GM18505 (cell line): Measurements from ENCODE around the gene ADORA2B.

Source experiments
- ATAC-seq: cut with Tn5 transposase; IDR thresholded peaks from one replicate; pipeline ENCODE4 v1.9.1; 2021; ENCODE audit not compliant: unreplicated experiment
- POLR2A ChIP-seq: IDR thresholded peaks from 4 replicates; pipeline ENCODE4 v1.6.1; 2011; ENCODE audit warnings: borderline replicate concordance; ENCODE audit not compliant: insufficient read depth, insufficient read length; ENCODE audit errors: extremely low read depth

ADORA2B gene

GRCh38 chr17:15952048-15952532, 7.2 kb downstream of the ADORA2B start:
- no peak for TF ChIP-seq POLR2A
- no peak for ATAC-seq

DNA sequence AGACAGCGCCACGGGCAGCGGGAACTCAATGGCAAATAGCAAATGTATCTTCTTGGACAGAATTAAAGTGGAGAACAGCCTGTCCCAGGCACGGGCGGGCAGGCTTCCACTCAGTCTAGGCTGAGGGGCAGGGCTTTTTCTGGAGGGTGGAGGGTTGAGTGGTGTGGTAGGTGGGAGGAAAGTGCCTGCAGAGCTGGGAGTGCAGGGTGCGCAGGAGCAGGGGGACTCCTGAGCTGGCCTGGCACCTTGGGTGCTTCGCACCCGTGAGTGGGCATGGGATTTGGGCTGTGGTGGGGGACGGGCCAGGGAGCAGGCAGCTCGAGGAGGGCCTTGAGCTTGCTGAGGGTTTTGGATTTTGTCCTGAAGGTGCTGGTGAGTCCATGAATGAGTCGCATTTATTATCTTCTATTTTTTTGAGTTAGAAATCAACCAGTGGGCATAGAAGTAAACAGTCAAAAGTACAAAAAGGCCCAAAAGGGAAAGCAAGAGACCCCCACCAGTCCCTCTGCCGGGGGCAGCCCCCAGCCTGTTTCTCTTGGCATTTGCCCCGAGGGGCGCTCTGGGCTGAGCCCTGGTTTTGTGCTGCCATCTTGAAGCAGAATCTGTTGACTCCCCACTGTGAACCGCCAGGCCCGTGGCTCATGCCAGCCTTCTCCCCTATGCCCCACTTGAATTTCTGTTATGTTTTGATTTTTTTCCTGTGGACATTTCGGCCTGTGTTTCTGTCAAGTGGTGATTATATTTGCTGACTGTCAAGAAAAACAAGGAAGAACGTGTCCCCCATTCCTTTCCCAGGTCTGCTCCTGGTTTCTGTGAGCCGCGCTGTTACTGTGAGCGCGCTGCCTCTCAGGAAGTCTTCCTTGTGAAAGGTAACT, 8.2 kb downstream of the ADORA2B start:
- no peak for ATAC-seq
- TF ChIP-seq POLR2A = no peak

DNA sequence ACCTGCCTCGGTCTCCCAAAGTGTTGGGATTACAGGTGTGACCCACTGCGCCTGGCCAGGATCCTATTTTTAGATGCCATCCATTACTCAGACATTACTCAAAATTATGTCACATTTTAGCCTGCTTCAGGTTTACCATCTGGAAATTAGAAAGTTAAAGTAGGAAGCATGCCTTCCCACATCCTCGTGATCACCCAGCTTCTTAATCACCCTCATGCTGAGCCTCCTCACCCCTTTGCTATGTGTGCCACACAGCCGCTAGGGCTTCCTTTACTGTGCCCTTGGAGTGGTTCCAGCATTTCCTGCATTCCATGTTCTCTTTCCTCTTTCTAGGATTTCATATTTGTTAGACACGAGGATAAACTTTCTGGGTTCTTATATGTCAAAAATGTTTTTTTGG, 9.3 kb downstream of the ADORA2B start:
- no peak for TF ChIP-seq POLR2A
- no peak for ATAC-seq

- no peak for TF ChIP-seq POLR2A
- no peak for ATAC-seq
Measured at GRCh38 chr17:15955793-15956541, 11.0 kb downstream of the ADORA2B start.

GRCh38 chr17:15957206-15957605, 12.3 kb downstream of the ADORA2B start:
- no peak for TF ChIP-seq POLR2A
- no peak for ATAC-seq

DNA sequence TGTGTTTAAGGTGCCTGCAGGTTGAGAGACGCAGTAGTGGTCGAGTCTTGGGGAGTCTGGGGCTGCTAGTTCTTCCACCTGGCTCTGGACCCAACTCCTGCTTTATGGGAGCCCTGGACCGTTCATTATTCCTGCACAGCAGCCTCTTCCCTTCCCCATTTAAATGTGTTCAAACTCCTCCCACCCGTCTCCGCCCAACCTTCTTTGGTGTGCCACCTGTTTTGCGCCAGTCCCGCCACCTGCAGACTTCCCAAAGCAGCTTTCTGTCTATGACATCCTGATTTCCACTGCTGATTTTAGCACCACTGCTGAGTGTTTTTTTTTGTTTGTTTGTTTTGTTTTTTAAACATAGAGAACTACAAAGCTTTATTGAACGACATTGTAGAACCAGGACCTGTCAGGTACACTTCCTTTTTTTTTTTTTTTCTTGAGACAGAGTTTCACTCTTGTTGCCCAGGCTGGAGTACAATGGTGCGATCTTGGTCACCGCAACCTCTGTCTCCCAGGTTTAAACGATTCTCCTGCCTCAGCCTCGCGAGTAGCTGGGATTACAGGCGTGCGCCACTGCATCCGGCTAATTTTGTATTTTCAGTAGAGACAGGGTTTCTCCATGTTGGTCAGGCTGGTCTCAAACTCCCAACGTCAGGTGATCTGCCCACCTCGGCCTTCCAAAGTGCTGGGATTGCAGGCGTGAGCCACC, 12.8 kb downstream of the ADORA2B start:
- ATAC-seq = no peak
- no peak for TF ChIP-seq POLR2A

DNA sequence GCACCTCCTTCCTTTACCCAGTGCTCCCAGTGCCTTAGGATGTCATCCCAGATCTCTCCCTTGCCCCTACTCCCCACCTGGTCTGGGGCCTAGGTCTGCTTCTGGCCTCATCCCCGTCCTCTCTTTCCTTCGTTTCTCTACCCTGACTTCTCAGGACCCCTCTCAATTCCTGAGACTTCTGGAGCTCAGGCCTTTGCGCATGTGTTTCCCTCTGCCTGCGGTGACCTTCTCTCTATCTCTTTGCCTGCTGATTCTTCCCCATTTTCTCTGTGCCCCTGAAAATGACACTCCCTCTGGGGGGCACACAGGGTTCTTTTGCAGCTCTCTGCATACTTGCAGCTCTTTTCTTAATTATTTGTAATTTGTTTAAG, 13.5 kb downstream of the ADORA2B start:
- no peak for TF ChIP-seq POLR2A
- no peak for ATAC-seq

DNA sequence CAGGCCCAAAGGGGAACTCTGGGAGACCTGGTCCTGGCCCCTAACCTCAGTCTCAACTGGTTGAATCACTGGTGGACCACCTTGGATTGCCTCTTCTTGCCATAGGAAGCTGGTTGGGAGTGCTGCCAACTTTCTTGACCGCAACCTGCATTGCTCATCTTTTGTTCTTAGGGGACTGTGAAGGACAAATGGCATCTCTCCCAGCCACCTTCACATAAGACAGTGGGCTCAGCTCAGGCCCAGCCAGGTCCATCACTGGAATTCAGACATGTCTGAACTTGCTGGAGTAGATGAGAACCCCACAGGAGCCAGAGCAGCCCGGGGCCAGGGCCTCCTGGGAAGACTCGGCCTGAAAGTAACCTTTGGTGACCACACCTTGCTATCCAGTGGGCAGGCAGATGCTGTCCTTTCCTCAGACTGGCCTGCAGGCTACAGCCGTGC, 18.8 kb downstream of the ADORA2B start:
- ATAC-seq = no peak

DNA sequence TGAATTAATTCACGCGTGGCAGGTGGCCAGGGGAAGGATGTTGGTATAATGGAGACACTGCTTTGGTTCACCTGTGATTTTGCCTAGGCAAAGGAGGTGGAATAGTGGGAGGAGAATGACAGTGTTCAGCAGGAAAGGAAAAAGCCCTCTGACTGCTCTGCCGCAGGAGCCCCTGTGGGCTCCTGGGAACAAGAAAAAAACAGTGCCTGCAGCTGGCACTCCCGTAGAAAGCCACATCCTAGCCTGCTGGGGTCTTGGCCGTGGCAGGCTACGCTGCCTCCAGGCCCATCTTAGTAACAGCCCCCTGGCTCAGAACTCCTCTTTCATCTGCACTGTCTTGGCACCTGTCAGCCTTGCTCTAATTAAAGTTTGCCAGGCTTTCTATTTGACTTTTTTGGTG, 20.6 kb downstream of the ADORA2B start:
- ATAC-seq = no peak
- TF ChIP-seq POLR2A = no peak

More for the DNA sequence above, 18.8 kb downstream of the ADORA2B start:
- no peak for TF ChIP-seq POLR2A

- ATAC-seq = no peak
- TF ChIP-seq POLR2A = no peak
Measured at GRCh38 chr17:15966183-15966878, 21.4 kb downstream of the ADORA2B start.

DNA sequence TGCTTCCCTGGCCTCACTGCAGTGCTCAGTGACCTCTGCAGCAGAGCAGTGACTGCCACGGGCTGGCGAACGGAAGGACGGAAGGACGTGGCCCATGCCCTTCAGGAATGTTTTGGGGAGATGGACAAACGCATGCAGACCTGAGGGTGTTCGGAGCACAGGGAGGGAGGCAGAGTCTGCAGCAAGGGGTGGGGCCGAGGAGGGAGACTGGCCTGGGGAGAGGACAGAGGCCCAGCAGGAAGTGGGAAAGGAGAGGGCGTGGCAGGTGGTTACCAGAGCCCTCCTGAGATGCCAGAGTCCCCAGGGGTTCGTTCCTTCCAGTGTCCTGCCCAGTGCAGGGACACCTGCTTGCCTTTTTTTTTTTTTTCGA, 21.9 kb downstream of the ADORA2B start:
- ATAC-seq = no peak
- TF ChIP-seq POLR2A = no peak

DNA sequence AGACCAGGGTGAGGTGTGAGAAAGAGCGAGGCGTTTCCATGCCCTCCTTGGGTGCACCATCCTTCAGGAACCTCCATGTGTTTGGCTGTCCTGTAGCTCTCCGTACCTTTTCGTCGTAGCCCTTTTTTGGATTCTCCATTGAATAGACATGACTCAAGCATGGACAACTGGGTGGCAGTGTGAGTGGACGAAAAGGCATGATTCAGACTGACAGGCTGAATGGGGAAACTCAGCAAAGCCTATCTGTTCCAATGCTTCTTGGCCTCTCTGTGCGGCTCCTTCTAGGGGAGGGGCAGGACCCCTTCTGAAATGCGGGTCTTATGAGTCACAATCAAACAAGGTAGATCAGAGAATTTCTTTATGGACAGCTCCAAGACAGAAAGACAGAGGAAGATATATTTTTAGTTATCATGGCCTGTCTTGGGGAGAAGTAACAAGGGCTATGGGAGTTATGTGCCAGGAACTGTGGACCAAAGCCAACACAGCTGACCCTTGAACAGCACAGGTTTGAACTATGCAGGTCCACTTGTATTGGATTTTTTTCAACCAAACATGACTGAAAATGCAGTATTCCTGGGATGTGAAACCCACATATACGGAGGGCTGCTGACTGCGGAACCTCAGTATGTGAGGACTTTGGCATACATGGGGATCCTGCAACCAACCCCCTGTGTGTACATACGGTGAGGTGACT, 22.9 kb downstream of the ADORA2B start:
- ATAC-seq = no peak
- TF ChIP-seq POLR2A = no peak

DNA sequence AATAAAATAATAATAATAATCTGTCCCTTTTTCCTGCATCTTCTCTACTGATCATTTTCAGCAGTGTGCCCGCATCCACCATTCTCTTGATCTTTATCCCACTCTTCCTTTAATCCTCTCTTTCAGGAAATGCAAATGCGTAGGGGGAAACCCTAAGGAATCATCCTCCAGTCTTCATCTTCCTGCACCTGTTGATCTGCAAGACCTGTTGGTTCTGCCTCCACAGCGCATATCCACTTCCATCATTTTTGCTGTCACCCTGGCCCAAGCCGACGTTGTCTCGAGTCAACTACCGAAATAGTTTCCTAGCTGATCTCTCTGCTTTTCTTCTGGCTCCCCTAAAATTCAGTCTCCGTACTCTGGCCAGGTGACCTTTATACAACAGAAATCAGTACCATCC, 24.5 kb downstream of the ADORA2B start:
- ATAC-seq = no peak

DNA sequence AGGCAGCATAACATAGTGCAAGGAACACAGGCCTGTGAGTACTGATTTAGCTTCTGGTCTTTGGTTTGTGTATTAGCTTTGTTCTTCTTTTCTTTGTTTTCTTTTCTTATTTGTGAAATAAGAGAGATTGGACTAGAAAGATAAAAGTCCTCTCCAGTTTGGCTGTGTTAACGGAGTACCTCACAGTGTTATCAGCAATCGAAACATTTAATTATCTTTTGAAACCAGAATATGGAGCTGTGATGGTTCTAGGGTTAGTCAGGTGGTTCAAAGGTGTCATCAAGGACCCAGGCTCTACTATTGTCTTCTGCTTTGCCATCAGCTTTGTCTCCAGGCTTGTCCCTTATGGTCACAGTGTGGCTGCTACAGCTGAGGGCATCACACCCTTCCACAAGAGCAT, 25.6 kb downstream of the ADORA2B start:
- no peak for TF ChIP-seq POLR2A
- no peak for ATAC-seq

More for the DNA sequence above, 24.5 kb downstream of the ADORA2B start:
- TF ChIP-seq POLR2A = no peak
